ENCODE results near the gene TAMM41. TPM values are rescaled to one million over a fixed set of nuclear protein-coding genes. Genes with fewer than 3 reads are reported as not detected.
"Not testable (repeated sequence)": the region's sequence is repeated elsewhere in the genome, so short reads cannot be mapped to it uniquely, and the experiment has no call there.

TAMM41 gene
- 10 to 100 TPM; 25.5 to 25.6 TPM for total RNA-seq

- intact Hi-C loops (cut with micrococcal nuclease), result loop anchor here (2.0 to 10.0 kb wide), 6 partner anchors 26 to 628 kb away; partner anchors contain the start of genes ATG7 and VGLL4
- Mint-ChIP-seq H3K9me3 (no peaks in the 10 kb centered on the region), H3K4me1 (ENCODE audit: low read depth) (peaks cover 28% of the 10 kb centered on the region), H3K27ac (peak within 1 kb of the TSS; percentile 87), H3K4me3 (peak within 1 kb of the TSS; percentile 97), H3K36me3 (peaks cover 19% of the 10 kb centered on the region), H3K27me3 (no peaks in the 10 kb centered on the region)
- ChIA-PET POLR2A (interaction anchor here (1.2 to 1.3 kb wide), 3 partner anchors 10 to 62 kb away, joined by 3 to 5 read pairs (median 3); no protein-coding TSS in a partner anchor), CTCF (interaction anchor here (0.6 to 1.5 kb wide), 9 partner anchors 9 to 1168 kb away, joined by 3 to 5 read pairs (median 3); no protein-coding TSS in a partner anchor)
- DNase-seq, result peak; percentile 95
These were observed at the start of gene TAMM41 for GRCh38 chr3:11846281-11847266. Gene TAMM41 (minus strand): TSS chr3:11846885. CDS start chr3:11846636, 249 bp downstream.

GRCh38 chr3:11878837-11879236, 32.2 kb upstream of the TAMM41 start:
- peaks cover 2% of the 10 kb centered on the region for H3K27me3 Mint-ChIP-seq
- no peaks in the 10 kb centered on the region for H3K4me1 Mint-ChIP-seq (ENCODE audit: low read depth)
- H3K36me3 Mint-ChIP-seq, result no peaks in the 10 kb centered on the region
- no peak overlapping the region for H3K4me3 Mint-ChIP-seq
- ChIA-PET CTCF (interaction anchor here (0.6 kb wide), 1 partner anchor 155 kb away, joined by 3 read pairs; no protein-coding TSS in a partner anchor), POLR2A (no interaction called here)
- intact Hi-C loops (cut with micrococcal nuclease), result no loop called here
- H3K27ac Mint-ChIP-seq, result no peak overlapping the region
- H3K9me3 Mint-ChIP-seq, result no peaks in the 10 kb centered on the region
- DNase-seq, result no peak

- POLR2A ChIA-PET; H3K27ac Mint-ChIP-seq; H3K27me3 Mint-ChIP-seq; DNase-seq; H3K9me3 Mint-ChIP-seq; H3K36me3 Mint-ChIP-seq; H3K4me3 Mint-ChIP-seq; H3K4me1 Mint-ChIP-seq (ENCODE audit: low read depth); intact Hi-C loops (cut with micrococcal nuclease): not testable (repeated sequence)
- CTCF ChIA-PET, result interaction anchor here (0.7 kb wide), 1 partner anchor 1781 kb away, joined by 3 read pairs; no protein-coding TSS in a partner anchor
These were observed 28.0 kb upstream of the TAMM41 start for GRCh38 chr3:11874707-11875106.

GRCh38 chr3:11863739-11864138, 17.1 kb upstream of the TAMM41 start:
- peaks cover 24% of the 10 kb centered on the region for H3K27me3 Mint-ChIP-seq
- H3K4me3 Mint-ChIP-seq; H3K9me3 Mint-ChIP-seq; CTCF ChIA-PET; POLR2A ChIA-PET; intact Hi-C loops (cut with micrococcal nuclease); DNase-seq; H3K27ac Mint-ChIP-seq; H3K4me1 Mint-ChIP-seq (ENCODE audit: low read depth); H3K36me3 Mint-ChIP-seq: not testable (repeated sequence)

- DNase-seq, result not testable (repeated sequence)
- H3K27me3 Mint-ChIP-seq, result peaks cover 24% of the 10 kb centered on the region
These were observed 15.9 kb upstream of the TAMM41 start for GRCh38 chr3:11862584-11862983.

GRCh38 chr3:11862145-11862544, 15.5 kb upstream of the TAMM41 start:
- DNase-seq; H3K36me3 Mint-ChIP-seq; H3K27ac Mint-ChIP-seq; H3K4me3 Mint-ChIP-seq; H3K9me3 Mint-ChIP-seq; H3K4me1 Mint-ChIP-seq (ENCODE audit: low read depth); POLR2A ChIA-PET; intact Hi-C loops (cut with micrococcal nuclease); CTCF ChIA-PET: not testable (repeated sequence)
- H3K27me3 Mint-ChIP-seq, result peaks cover 24% of the 10 kb centered on the region

More at GRCh38 chr3:11862584-11862983, 15.9 kb upstream of the TAMM41 start:
- H3K4me3 Mint-ChIP-seq; H3K36me3 Mint-ChIP-seq; H3K4me1 Mint-ChIP-seq (ENCODE audit: low read depth); CTCF ChIA-PET; POLR2A ChIA-PET; H3K9me3 Mint-ChIP-seq; intact Hi-C loops (cut with micrococcal nuclease); H3K27ac Mint-ChIP-seq: not testable (repeated sequence)

GRCh38 chr3:11860213-11860612, 13.5 kb upstream of the TAMM41 start:
- intact Hi-C loops (cut with micrococcal nuclease); H3K9me3 Mint-ChIP-seq; H3K27ac Mint-ChIP-seq: not testable (repeated sequence)

GRCh38 chr3:11853450-11853849, 6.8 kb upstream of the TAMM41 start:
- DNase-seq, result no peak
- no peak overlapping the region for H3K27ac Mint-ChIP-seq
- ChIA-PET CTCF (interaction anchor here (0.9 kb wide), 1 partner anchor 16 kb away, joined by 4 read pairs; no protein-coding TSS in a partner anchor), POLR2A (no interaction called here)
- H3K9me3 Mint-ChIP-seq, result no peaks in the 10 kb centered on the region
- H3K27me3 Mint-ChIP-seq, result peaks cover 2% of the 10 kb centered on the region
- H3K4me1 Mint-ChIP-seq (ENCODE audit: low read depth), result no peaks in the 10 kb centered on the region
- intact Hi-C loops (cut with micrococcal nuclease), result no loop called here
- no peaks in the 10 kb centered on the region for H3K36me3 Mint-ChIP-seq
- H3K4me3 Mint-ChIP-seq, result no peak overlapping the region

More at GRCh38 chr3:11860213-11860612, 13.5 kb upstream of the TAMM41 start:
- H3K27me3 Mint-ChIP-seq, result peaks cover 14% of the 10 kb centered on the region
- H3K4me3 Mint-ChIP-seq; H3K36me3 Mint-ChIP-seq; POLR2A ChIA-PET; DNase-seq; H3K4me1 Mint-ChIP-seq (ENCODE audit: low read depth): not testable (repeated sequence)
- CTCF ChIA-PET, result interaction anchor here (1.3 kb wide), 1 partner anchor 26 kb away, joined by 3 read pairs; no protein-coding TSS in a partner anchor

- CTCF ChIA-PET, result no interaction called here
- Mint-ChIP-seq H3K36me3 (no peaks in the 10 kb centered on the region), H3K27ac (no peak overlapping the region), H3K4me3 (no peak overlapping the region), H3K9me3 (no peaks in the 10 kb centered on the region), H3K4me1 (ENCODE audit: low read depth) (peaks cover 22% of the 10 kb centered on the region), H3K27me3 (peaks cover 2% of the 10 kb centered on the region)
- POLR2A ChIA-PET, result no interaction called here
- intact Hi-C loops (cut with micrococcal nuclease), result no loop called here
- DNase-seq, result no peak
These were observed 3.3 kb upstream of the TAMM41 start for GRCh38 chr3:11850003-11850402.

GRCh38 chr3:11847607-11848006, 922 bp upstream of the TAMM41 start:
- POLR2A ChIA-PET, result interaction anchor here (1.2 kb wide), 1 partner anchor 11 kb away, joined by 3 read pairs; no protein-coding TSS in a partner anchor
- no peaks in the 10 kb centered on the region for H3K9me3 Mint-ChIP-seq
- intact Hi-C loops (cut with micrococcal nuclease), result loop anchor here (2.0 to 10.0 kb wide), 6 partner anchors 27 to 627 kb away; partner anchors contain the start of genes ATG7 and VGLL4
- peaks cover 28% of the 10 kb centered on the region for H3K4me1 Mint-ChIP-seq (ENCODE audit: low read depth)
- DNase-seq, result peak; percentile 37
- CTCF ChIA-PET, result interaction anchor here (1.0 to 1.5 kb wide), 4 partner anchors 12 to 632 kb away, joined by 3 to 6 read pairs (median 4); no protein-coding TSS in a partner anchor
- peak overlapping the region; percentile 87 for H3K27ac Mint-ChIP-seq
- H3K27me3 Mint-ChIP-seq, result peaks cover under 1% of the 10 kb centered on the region
- peaks cover 12% of the 10 kb centered on the region for H3K36me3 Mint-ChIP-seq
- peak overlapping the region; percentile 97 for H3K4me3 Mint-ChIP-seq

GRCh38 chr3:11845651-11846050, 1.0 kb downstream of the TAMM41 start:
- intact Hi-C loops (cut with micrococcal nuclease), result loop anchor here (2.0 to 10.0 kb wide), 6 partner anchors 25 to 629 kb away; partner anchors contain the start of genes ATG7 and VGLL4
- ChIA-PET POLR2A (interaction anchor here (0.8 kb wide), 1 partner anchor 20 kb away, joined by 3 read pairs; no protein-coding TSS in a partner anchor), CTCF (interaction anchor here (0.7 to 1.2 kb wide), 4 partner anchors 12 to 1169 kb away, joined by 3 to 5 read pairs (median 4); no protein-coding TSS in a partner anchor)
- peak overlapping the region; percentile 87 for H3K27ac Mint-ChIP-seq
- peaks cover 20% of the 10 kb centered on the region for H3K36me3 Mint-ChIP-seq
- peaks cover 28% of the 10 kb centered on the region for H3K4me1 Mint-ChIP-seq (ENCODE audit: low read depth)
- peak; percentile 19 for DNase-seq
- peak overlapping the region; percentile 97 for H3K4me3 Mint-ChIP-seq
- H3K27me3 Mint-ChIP-seq, result no peaks in the 10 kb centered on the region
- H3K9me3 Mint-ChIP-seq, result no peaks in the 10 kb centered on the region

- Mint-ChIP-seq H3K4me1 (ENCODE audit: low read depth) (peaks cover 28% of the 10 kb centered on the region), H3K36me3 (peaks cover 26% of the 10 kb centered on the region), H3K27ac (peak overlapping the region; percentile 6), H3K27me3 (no peaks in the 10 kb centered on the region), H3K4me3 (peak overlapping the region; percentile 97), H3K9me3 (no peaks in the 10 kb centered on the region)
- intact Hi-C loops (cut with micrococcal nuclease), result loop anchor here (5.0 to 10.0 kb wide), 2 partner anchors 342 to 630 kb away; no protein-coding TSS in a partner anchor
- ChIA-PET POLR2A (interaction anchor here (0.8 kb wide), 1 partner anchor 19 kb away, joined by 3 read pairs; no protein-coding TSS in a partner anchor), CTCF (interaction anchor here (1.0 kb wide), 1 partner anchor 25 kb away, joined by 4 read pairs; no protein-coding TSS in a partner anchor)
- no peak for DNase-seq
These were observed 1.8 kb downstream of the TAMM41 start for GRCh38 chr3:11844891-11845290.
